ENCODE results near the gene HTT. TPM values are rescaled to one million over a fixed set of nuclear protein-coding genes. Genes with fewer than 3 reads are reported as not detected.

Gene HTT
- total and polyA plus RNA-seq, 2 of the 13 experiments (the other 11 are each of a cell fraction or from before 2014, with no cell fraction given) = 17.5 to 19.5 TPM

- no peak for TF ChIP-seq ZNF615 (CRISPR knock-in tag; IDR thresholded peaks at IDR 0.05; ENCODE audit: borderline replicate concordance)
- TF ChIP-seq SKIL (CRISPR knock-in tag; IDR thresholded peaks at IDR 0.05; ENCODE audit: borderline replicate concordance) = no peak
- TF ChIP-seq SCMH1 (CRISPR knock-in tag; IDR thresholded peaks at IDR 0.05; ENCODE audit: borderline replicate concordance) = no peak
- no peak for TF ChIP-seq RFX3 (CRISPR knock-in tag; IDR thresholded peaks at IDR 0.05)
- TF ChIP-seq ZNF674 (CRISPR knock-in tag; IDR thresholded peaks at IDR 0.05; ENCODE audit: low read depth) = no peak
- no peak for TF ChIP-seq ZSCAN22 (CRISPR knock-in tag; IDR thresholded peaks at IDR 0.05)
- TF ChIP-seq, protein P1, sequence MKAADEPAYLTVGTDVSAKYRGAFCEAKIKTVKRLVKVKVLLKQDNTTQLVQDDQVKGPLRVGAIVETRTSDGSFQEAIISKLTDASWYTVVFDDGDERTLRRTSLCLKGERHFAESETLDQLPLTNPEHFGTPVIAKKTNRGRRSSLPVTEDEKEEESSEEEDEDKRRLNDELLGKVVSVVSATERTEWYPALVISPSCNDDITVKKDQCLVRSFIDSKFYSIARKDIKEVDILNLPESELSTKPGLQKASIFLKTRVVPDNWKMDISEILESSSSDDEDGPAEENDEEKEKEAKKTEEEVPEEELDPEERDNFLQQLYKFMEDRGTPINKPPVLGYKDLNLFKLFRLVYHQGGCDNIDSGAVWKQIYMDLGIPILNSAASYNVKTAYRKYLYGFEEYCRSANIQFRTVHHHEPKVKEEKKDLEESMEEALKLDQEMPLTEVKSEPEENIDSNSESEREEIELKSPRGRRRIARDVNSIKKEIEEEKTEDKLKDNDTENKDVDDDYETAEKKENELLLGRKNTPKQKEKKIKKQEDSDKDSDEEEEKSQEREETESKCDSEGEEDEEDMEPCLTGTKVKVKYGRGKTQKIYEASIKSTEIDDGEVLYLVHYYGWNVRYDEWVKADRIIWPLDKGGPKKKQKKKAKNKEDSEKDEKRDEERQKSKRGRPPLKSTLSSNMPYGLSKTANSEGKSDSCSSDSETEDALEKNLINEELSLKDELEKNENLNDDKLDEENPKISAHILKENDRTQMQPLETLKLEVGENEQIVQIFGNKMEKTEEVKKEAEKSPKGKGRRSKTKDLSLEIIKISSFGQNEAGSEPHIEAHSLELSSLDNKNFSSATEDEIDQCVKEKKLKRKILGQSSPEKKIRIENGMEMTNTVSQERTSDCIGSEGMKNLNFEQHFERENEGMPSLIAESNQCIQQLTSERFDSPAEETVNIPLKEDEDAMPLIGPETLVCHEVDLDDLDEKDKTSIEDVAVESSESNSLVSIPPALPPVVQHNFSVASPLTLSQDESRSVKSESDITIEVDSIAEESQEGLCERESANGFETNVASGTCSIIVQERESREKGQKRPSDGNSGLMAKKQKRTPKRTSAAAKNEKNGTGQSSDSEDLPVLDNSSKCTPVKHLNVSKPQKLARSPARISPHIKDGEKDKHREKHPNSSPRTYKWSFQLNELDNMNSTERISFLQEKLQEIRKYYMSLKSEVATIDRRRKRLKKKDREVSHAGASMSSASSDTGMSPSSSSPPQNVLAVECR (CRISPR knock-in tag; IDR thresholded peaks at IDR 0.05; ENCODE audit: borderline replicate concordance) = no peak; the same call in 1 of the 2 replicates
- TF ChIP-seq PHF20 (CRISPR knock-in tag; IDR thresholded peaks at IDR 0.05) = no peak
- no peak for TF ChIP-seq TEAD2 (CRISPR knock-in tag; IDR thresholded peaks at IDR 0.05)
- TF ChIP-seq, protein P2, sequence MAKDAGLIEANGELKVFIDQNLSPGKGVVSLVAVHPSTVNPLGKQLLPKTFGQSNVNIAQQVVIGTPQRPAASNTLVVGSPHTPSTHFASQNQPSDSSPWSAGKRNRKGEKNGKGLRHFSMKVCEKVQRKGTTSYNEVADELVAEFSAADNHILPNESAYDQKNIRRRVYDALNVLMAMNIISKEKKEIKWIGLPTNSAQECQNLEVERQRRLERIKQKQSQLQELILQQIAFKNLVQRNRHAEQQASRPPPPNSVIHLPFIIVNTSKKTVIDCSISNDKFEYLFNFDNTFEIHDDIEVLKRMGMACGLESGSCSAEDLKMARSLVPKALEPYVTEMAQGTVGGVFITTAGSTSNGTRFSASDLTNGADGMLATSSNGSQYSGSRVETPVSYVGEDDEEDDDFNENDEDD (CRISPR knock-in tag; IDR thresholded peaks at IDR 0.05; ENCODE audit: borderline replicate concordance) = 0 out of 2 replicates have a peak, but pooled peaks have one; percentile 22
- TF ChIP-seq PPARG (CRISPR knock-in tag; conservative IDR thresholded peaks at IDR 0.05) = peak; percentile 84
- TF ChIP-seq FOXK2 (IDR thresholded peaks at IDR 0.05) = no peak
- TF ChIP-seq, protein P3, sequence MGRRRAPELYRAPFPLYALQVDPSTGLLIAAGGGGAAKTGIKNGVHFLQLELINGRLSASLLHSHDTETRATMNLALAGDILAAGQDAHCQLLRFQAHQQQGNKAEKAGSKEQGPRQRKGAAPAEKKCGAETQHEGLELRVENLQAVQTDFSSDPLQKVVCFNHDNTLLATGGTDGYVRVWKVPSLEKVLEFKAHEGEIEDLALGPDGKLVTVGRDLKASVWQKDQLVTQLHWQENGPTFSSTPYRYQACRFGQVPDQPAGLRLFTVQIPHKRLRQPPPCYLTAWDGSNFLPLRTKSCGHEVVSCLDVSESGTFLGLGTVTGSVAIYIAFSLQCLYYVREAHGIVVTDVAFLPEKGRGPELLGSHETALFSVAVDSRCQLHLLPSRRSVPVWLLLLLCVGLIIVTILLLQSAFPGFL (CRISPR knock-in tag; IDR thresholded peaks at IDR 0.05) = no peak
- TF ChIP-seq JUND (CRISPR knock-in tag; IDR thresholded peaks at IDR 0.05) = 0 out of 2 replicates have a peak, but pooled peaks have one; percentile 29
- no peak for TF ChIP-seq NBN (conservative IDR thresholded peaks at IDR 0.05)
- 0 out of 2 replicates have a peak, but pooled peaks have one; percentile 19 for TF ChIP-seq CBFB (CRISPR knock-in tag; IDR thresholded peaks at IDR 0.05)
- TF ChIP-seq ZNF207 (IDR thresholded peaks at IDR 0.05; ENCODE audit: borderline replicate concordance) = no peak
- TF ChIP-seq MYC (CRISPR knock-in tag; IDR thresholded peaks at IDR 0.05; ENCODE audit: borderline replicate concordance) = peak; percentile 45; the same call in 1 of the 2 replicates
- no peak for TF ChIP-seq SKI (IDR thresholded peaks at IDR 0.05; ENCODE audit: partially characterized antibody)
- no peak for TF ChIP-seq ISX (CRISPR knock-in tag; conservative IDR thresholded peaks at IDR 0.05)
- TF ChIP-seq, protein P4, sequence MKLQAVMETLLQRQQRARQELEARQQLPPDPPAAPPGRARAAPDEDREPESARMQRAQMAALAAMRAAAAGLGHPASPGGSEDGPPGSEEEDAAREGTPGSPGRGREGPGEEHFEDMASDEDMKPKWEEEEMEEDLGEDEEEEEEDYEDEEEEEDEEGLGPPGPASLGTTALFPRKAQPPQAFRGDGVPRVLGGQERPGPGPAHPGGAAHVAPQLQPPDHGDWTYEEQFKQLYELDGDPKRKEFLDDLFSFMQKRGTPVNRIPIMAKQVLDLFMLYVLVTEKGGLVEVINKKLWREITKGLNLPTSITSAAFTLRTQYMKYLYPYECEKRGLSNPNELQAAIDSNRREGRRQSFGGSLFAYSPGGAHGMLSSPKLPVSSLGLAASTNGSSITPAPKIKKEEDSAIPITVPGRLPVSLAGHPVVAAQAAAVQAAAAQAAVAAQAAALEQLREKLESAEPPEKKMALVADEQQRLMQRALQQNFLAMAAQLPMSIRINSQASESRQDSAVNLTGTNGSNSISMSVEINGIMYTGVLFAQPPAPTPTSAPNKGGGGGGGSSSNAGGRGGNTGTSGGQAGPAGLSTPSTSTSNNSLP (IDR thresholded peaks at IDR 0.05; ENCODE audit: low read depth, low read length) = no peak
- no peak for TF ChIP-seq TGIF2 (CRISPR knock-in tag; IDR thresholded peaks at IDR 0.05)
Observed at GRCh38 chr4:3205995-3206394, 131.5 kb downstream of the HTT start (continued).

All from HepG2 (cell line).